H1 (cell line): ENCODE measurements around the gene CD247. TPM values are rescaled to one million over a fixed set of nuclear protein-coding genes. Genes with fewer than 3 reads are reported as not detected.

Experiments
- CTCF ChIA-PET: fragments of 300-600 bp; sonication (Branson Sonifier 250); formaldehyde crosslinking; loops from one replicate; lab custom pipeline; 2021; ENCODE audit not compliant: partially characterized antibody; lab: Charles Lee
- POLR2A ChIA-PET: fragments of 300-600 bp; sonication (Branson Sonifier 250); formaldehyde crosslinking; loops from one replicate; lab custom pipeline; 2021; ENCODE audit warnings: inconsistent platforms; ENCODE audit not compliant: partially characterized antibody; lab: Charles Lee
- DNase-seq, 2 experiments: peaks; one replicate each; pipeline versions ENCODE4 v3.0.0 to v3.0.0-alpha.2; 2010 to 2022; ENCODE audit warnings: low spot score in 2 of 2, low read depth in 1 of 2, mixed read lengths in 1 of 2
- FAIRE-seq: peaks from 2 replicates; lab custom pipeline; 2011; peaks lifted over from hg19 to GRCh38; lab: Jason Lieb, UNC
- H2AFZ ChIP-seq: 2 replicates; pipeline ENCODE4 v1.8.1; 2012; ENCODE audit warnings: low read length, inconsistent platforms
- H2AK5ac ChIP-seq: 2 replicates; pipeline ENCODE4 v1.6.1; 2013; ENCODE audit warnings: low read depth, low read length
- H2BK120ac ChIP-seq: replicated peaks from 2 replicates; pipeline ENCODE3; 2013; ENCODE audit warnings: low read depth, low read length, inconsistent platforms
- H2BK12ac ChIP-seq: 2 replicates; pipeline ENCODE4 v1.6.1; 2013; ENCODE audit warnings: low read depth, low read length
- H2BK15ac ChIP-seq: 2 replicates; pipeline ENCODE4 v1.6.1; 2013; ENCODE audit warnings: low read length
- H2BK20ac ChIP-seq: 2 replicates; pipeline ENCODE4 v1.6.1; 2013; ENCODE audit warnings: low read length
- H2BK5ac ChIP-seq: 2 replicates; pipeline ENCODE4 v1.6.1; 2013; ENCODE audit warnings: low read depth, low read length
- H3K14ac ChIP-seq: 2 replicates; pipeline ENCODE4 v1.6.1; 2013; ENCODE audit warnings: inconsistent platforms; ENCODE audit not compliant: insufficient read length
- H3K18ac ChIP-seq: 2 replicates; pipeline ENCODE4 v1.6.1; 2013; ENCODE audit warnings: low read length; ENCODE audit errors: extremely low read depth
- H3K23ac ChIP-seq: 2 replicates; pipeline ENCODE4 v1.6.1; 2013; ENCODE audit warnings: inconsistent platforms; ENCODE audit not compliant: insufficient read length
- H3K23me2 ChIP-seq: 2 replicates; pipeline ENCODE4 v1.6.1; 2013; ENCODE audit warnings: low read depth, low read length
- H3K27ac ChIP-seq: 2 replicates; pipeline ENCODE4 v1.6.1; 2011; ENCODE audit warnings: low read depth, low read length, inconsistent platforms
- H3K27me3 ChIP-seq, 4 experiments: replicated peaks in 1 of 4; 1 replicate in 1 of 4; 2 replicates in 3 of 4; pipeline versions ENCODE4 v1.6.1 to v1.8.1; 2011 to 2013; ENCODE audit warnings: low read length in 3 of 4, mild to moderate bottlenecking in 3 of 4, inconsistent platforms in 2 of 4, mixed read lengths in 2 of 4, moderate library complexity in 1 of 4; ENCODE audit not compliant: control insufficient read depth in 3 of 4, insufficient read depth in 3 of 4; ENCODE audit errors: extremely low read depth in 1 of 4
- H3K36me3 ChIP-seq, 4 experiments: 2 replicates each; pipeline versions ENCODE4 v1.6.1 to v1.8.1; 2011 to 2013; ENCODE audit warnings: mild to moderate bottlenecking in 4 of 4, low read length in 3 of 4, moderate library complexity in 2 of 4, control low read depth in 1 of 4, inconsistent platforms in 1 of 4; ENCODE audit not compliant: insufficient read depth in 4 of 4, control insufficient read depth in 2 of 4
- H3K4ac ChIP-seq: replicated peaks from 2 replicates; pipeline ENCODE3; 2013; ENCODE audit warnings: low read length, low read depth, mixed read lengths, inconsistent platforms; ENCODE audit not compliant: insufficient read length
- H3K4me1 ChIP-seq, 4 experiments: replicated peaks in 1 of 4; 1 replicate in 1 of 4; 2 replicates in 3 of 4; pipeline versions ENCODE4 v1.6.1 to v1.8.1; 2011 to 2013; ENCODE audit warnings: low read length in 3 of 4, inconsistent platforms in 2 of 4, mixed read lengths in 1 of 4; ENCODE audit not compliant: insufficient read depth in 4 of 4, control insufficient read depth in 3 of 4
- H3K4me2 ChIP-seq, 2 experiments: 2 replicates each; pipeline versions ENCODE4 v1.6.1 to v1.8.1; 2011 to 2013; ENCODE audit warnings: low read depth in 2 of 2, low read length in 2 of 2, control low read depth in 1 of 2, inconsistent platforms in 1 of 2, mild to moderate bottlenecking in 1 of 2; ENCODE audit not compliant: insufficient read depth in 1 of 2
- H3K4me3 ChIP-seq, 4 experiments: fragments of 200-600, 300-600 bp in 1 of 4; sonication (generic), shearing (Covaris generic), sonication (Bioruptor Twin) in 1 of 4; 2 replicates each; pipeline versions ENCODE4 v1.5.1 to v1.8.1; 2011 to 2016; ENCODE audit warnings: low read length in 4 of 4, low read depth in 3 of 4, control low read depth in 2 of 4, inconsistent platforms in 2 of 4, mild to moderate bottlenecking in 2 of 4, mixed read lengths in 1 of 4, moderate library complexity in 1 of 4; ENCODE audit not compliant: insufficient read depth in 2 of 4; ENCODE audit errors: extremely low read depth in 1 of 4
- H3K56ac ChIP-seq: replicated peaks from 2 replicates; pipeline ENCODE3; 2013; ENCODE audit warnings: low read depth, mild to moderate bottlenecking, mixed read lengths, low read length, inconsistent platforms; ENCODE audit not compliant: insufficient read length
- H3K79me1 ChIP-seq: 2 replicates; pipeline ENCODE4 v1.6.1; 2013; ENCODE audit warnings: low read depth, low read length, control low read depth
- H3K79me2 ChIP-seq, 2 experiments: 2 replicates each; pipeline versions ENCODE4 v1.6.1 to v1.8.1; 2012 to 2013; ENCODE audit warnings: low read length in 2 of 2, mild to moderate bottlenecking in 2 of 2, inconsistent platforms in 1 of 2; ENCODE audit not compliant: insufficient read depth in 2 of 2, control insufficient read depth in 1 of 2
- H3K9ac ChIP-seq, 4 experiments: replicated peaks in 1 of 4; 1 replicate in 1 of 4; 2 replicates in 3 of 4; pipeline versions ENCODE4 v1.6.1 to v1.8.1; 2011 to 2013; ENCODE audit warnings: low read depth in 3 of 4, low read length in 3 of 4, control low read depth in 2 of 4, mild to moderate bottlenecking in 2 of 4, moderate library complexity in 2 of 4, inconsistent platforms in 1 of 4; ENCODE audit errors: extremely low read depth in 1 of 4
- H3K9me3 ChIP-seq, 2 experiments: 2 replicates each; pipeline versions ENCODE4 v1.6.1 to v1.8.1; 2012 to 2013; ENCODE audit warnings: mild to moderate bottlenecking in 2 of 2, moderate library complexity in 2 of 2, control low read depth in 1 of 2, inconsistent platforms in 1 of 2, low read depth in 1 of 2, low read length in 1 of 2, mixed read lengths in 1 of 2; ENCODE audit not compliant: insufficient read depth in 2 of 2
- H4K20me1 ChIP-seq, 2 experiments: replicated peaks in 1 of 2; 2 replicates each; pipeline versions ENCODE3 to v1.8.1; 2011 to 2013; ENCODE audit warnings: inconsistent platforms in 2 of 2, low read length in 2 of 2, mild to moderate bottlenecking in 1 of 2; ENCODE audit not compliant: insufficient read depth in 2 of 2, control insufficient read depth in 1 of 2
- H4K5ac ChIP-seq: 2 replicates; pipeline ENCODE4 v1.6.1; 2013; ENCODE audit warnings: low read length, low read depth, mixed read lengths, inconsistent platforms; ENCODE audit not compliant: insufficient read length
- H4K8ac ChIP-seq: 2 replicates; pipeline ENCODE4 v1.8.0; 2013; ENCODE audit warnings: mild to moderate bottlenecking, moderate library complexity, low read length, inconsistent platforms; ENCODE audit not compliant: insufficient read depth; ENCODE audit errors: extremely low read depth
- H4K91ac ChIP-seq: replicated peaks from 2 replicates; pipeline ENCODE3; 2013; ENCODE audit warnings: low read length, mixed read lengths, inconsistent platforms; ENCODE audit not compliant: insufficient read length
- ATF3 ChIP-seq: IDR thresholded peaks from 2 replicates; pipeline ENCODE4 v1.6.1; 2011; ENCODE audit warnings: low read depth, mild to moderate bottlenecking, low read length; ENCODE audit not compliant: insufficient read depth
- CBX5 ChIP-seq: fragments of 300-800, 300-1000 bp; sonication (generic); IDR thresholded peaks from 2 replicates; pipeline ENCODE4 v1.7.1; 2016; ENCODE audit warnings: antibody characterized with exemption, low read length, low read depth
- CHD2 ChIP-seq: IDR thresholded peaks from 2 replicates; pipeline ENCODE4 v1.6.1; 2012; ENCODE audit warnings: low read length, improper control_type of control experiment
- EZH2 ChIP-seq: fragments of 200-600 bp; sonication (generic); IDR thresholded peaks from 2 replicates; pipeline ENCODE4 v1.7.1; 2012; ENCODE audit warnings: low read depth, mild to moderate bottlenecking, moderate library complexity, low read length, inconsistent platforms; ENCODE audit not compliant: severe bottlenecking
- POU5F1 ChIP-seq: IDR thresholded peaks from 2 replicates; pipeline ENCODE4 v1.6.1; 2011; ENCODE audit warnings: low read depth, mild to moderate bottlenecking, low read length, moderate library complexity
- WGBS, 2 experiments: shearing (Covaris generic) in 1 of 2; methylation state at CpG; one replicate each; pipeline versions ENCODE4 v1.1.6 to v1.1.7; 2013 to 2015; ENCODE audit warnings: low lambda C conversion rate in 2 of 2, mixed read lengths in 2 of 2, inconsistent platforms in 1 of 2, low coverage in 1 of 2, missing lambda C conversion rate in 1 of 2; ENCODE audit not compliant: insufficient replicate concordance in 2 of 2, insufficient coverage in 1 of 2, insufficient read length in 1 of 2; ENCODE audit errors: extremely low coverage in 1 of 2, missing lambda C conversion rate in 1 of 2; 5-methylcytosine and 5-hydroxymethylcytosine counted together
- polyA plus RNA-seq, 7 experiments: library from polyadenylated mRNA; depleted of rRNA in 3 of 7; stranded (reverse) in 5 of 7; unstranded in 2 of 7; fragments of >200 nt in 5 of 7; fragments of 200-250 nt in 2 of 7; gene quantifications; 1 replicate in 5 of 7; 2 replicates in 1 of 7; 4 replicates in 1 of 7; pipeline versions ENCODE4 v1.2.1 to v1.2.3, GENCODE V29; 2011 to 2013; ENCODE audit warnings: missing spikeins in 2 of 7, mixed read lengths in 2 of 7
- total RNA-seq: library from RNA; stranded (reverse); fragmentation: NEBNext Ultra II Directional; extraction: Animal tissue kit (Norgen Biotek cat#: 25700); gene quantifications from 2 replicates; pipeline ENCODE4 v1.2.1, GENCODE V29; 2021

CD247 gene
- total and polyA plus RNA-seq, 2 of the 8 experiments (the other 6 are each of a cell fraction or from before 2014, with no cell fraction given) = 2.0 to 2.2 TPM

- peak in 1 of 2 experiments; percentile 39 for DNase-seq
- no peak overlapping the region for H3K27ac ChIP-seq
- H2BK12ac ChIP-seq = no peak overlapping the region
- POLR2A ChIA-PET = interaction anchor here (2.3 kb wide), 1 partner anchor 14 kb away, joined by 5 read pairs; no protein-coding TSS in a partner anchor
- H3K79me1 ChIP-seq = no peaks in the 10 kb centered on the region
- CTCF ChIA-PET = interaction anchor here (0.6 to 8.4 kb wide), 33 partner anchors 9 to 556 kb away, joined by 3 to 74 read pairs (median 4); no protein-coding TSS in a partner anchor
- H3K79me2 ChIP-seq = no peaks in the 10 kb centered on the region
- no peak overlapping the region for H4K8ac ChIP-seq
- H2AFZ ChIP-seq = no peak overlapping the region
- no peak overlapping the region for H3K4me2 ChIP-seq
- no peak overlapping the region for H4K5ac ChIP-seq
- H4K20me1 ChIP-seq = no peaks in the 10 kb centered on the region
- H3K23me2 ChIP-seq = peaks cover 7% of the 10 kb centered on the region; the same call in 1 of the 2 replicates
- no peak overlapping the region for H2BK5ac ChIP-seq
- H3K4me3 ChIP-seq = no peak overlapping the region
- H3K23ac ChIP-seq = no peak overlapping the region
- H3K18ac ChIP-seq = no peak overlapping the region
- peak overlapping the region; percentile 40 for H4K91ac ChIP-seq
- no peak overlapping the region for H3K14ac ChIP-seq
- H3K36me3 ChIP-seq = no peaks in the 10 kb centered on the region
- FAIRE-seq = no peak
- peaks cover 3 to 35% (median 26%) of the 10 kb centered on the region in 4 experiments for H3K27me3 ChIP-seq
- H3K4me1 ChIP-seq = peaks cover 2 to 8% (median 4%) of the 10 kb centered on the region in 4 experiments; a peak in 6 of 7 replicates
- no peak overlapping the region for H2BK120ac ChIP-seq
- H2BK20ac ChIP-seq = no peak overlapping the region
- no peak overlapping the region for H3K4ac ChIP-seq
- H3K9me3 ChIP-seq = no peaks in the 10 kb centered on the region
- H2AK5ac ChIP-seq = no peak overlapping the region
- H2BK15ac ChIP-seq = peak overlapping the region; percentile 61; the same call in 1 of the 2 replicates
- WGBS, 2 experiments = 87% methylated on average over 3 of the region's 3 CpGs; no CpG with 5 or more reads in 1 of the 2 experiments
- H3K56ac ChIP-seq = no peak overlapping the region
- no peak overlapping the region for H3K9ac ChIP-seq
- TF ChIP-seq ATF3 (no peak), CBX5 (no peak), CHD2 (no peak), POU5F1 (no peak), EZH2 (no peak)
Observed at GRCh38 chr1:167441222-167441621, 77.1 kb downstream of the CD247 start.
